Effector memory CD8-positive, alpha-beta T cell (primary cell): ENCODE measurements around the gene STK11.
"Not testable (repeated sequence)": the region's sequence is repeated elsewhere in the genome, so short reads cannot be mapped to it uniquely, and the experiment has no call there.

Experiments used
- ATAC-seq: fragments of 150-1000 bp; cut with Tn5 transposase; replicated peaks from 2 replicates; pipeline ENCODE4 v1.10.0; 2021; ENCODE audit warnings: mild to moderate bottlenecking, moderate library complexity
- DNase-seq, 3 experiments: peaks; one replicate each; pipeline ENCODE4 v3.0.0; 2021
- H3K27ac Mint-ChIP-seq, 2 donors: one replicate each; pipeline ENCODE4 v1.8.0; 2022; ENCODE audit warnings: mild to moderate bottlenecking in 2 of 2, mixed read lengths in 2 of 2, moderate library complexity in 2 of 2
- H3K27me3 Mint-ChIP-seq, 2 donors: one replicate each; pipeline ENCODE4 v1.8.0; 2022; ENCODE audit warnings: mixed read lengths in 2 of 2
- H3K36me3 Mint-ChIP-seq: one replicate; pipeline ENCODE4 v1.8.0; 2022; ENCODE audit warnings: mild to moderate bottlenecking, moderate library complexity, mixed read lengths; ENCODE audit not compliant: insufficient read depth
- H3K4me1 Mint-ChIP-seq, 2 donors: one replicate each; pipeline ENCODE4 v1.8.0; 2022; ENCODE audit warnings: low read depth in 2 of 2, mixed read lengths in 2 of 2
- H3K4me3 Mint-ChIP-seq, 2 donors: one replicate each; pipeline ENCODE4 v1.8.0; 2022; ENCODE audit warnings: mild to moderate bottlenecking in 2 of 2, mixed read lengths in 2 of 2, moderate library complexity in 2 of 2
- H3K9me3 Mint-ChIP-seq, 2 donors: one replicate each; pipeline ENCODE4 v1.8.0; 2022; ENCODE audit warnings: mixed read lengths in 2 of 2

Gene STK11

GRCh38 chr19:1173845-1174809, 31.5 kb upstream of the STK11 start, which contains the start of gene SBNO2:
Gene SBNO2, minus strand, starts transcription at chr19:1174268. Its CDS starts 19,992 bp downstream, at chr19:1154276.
- Mint-ChIP-seq H3K9me3 (no peaks in the 10 kb centered on the region), H3K27me3 (no peaks in the 10 kb centered on the region), H3K27ac (peak within 1 kb of the TSS; percentile 90 to 94), H3K4me3 (peak within 1 kb of the TSS; percentile 87 to 91), H3K36me3 (peaks cover 11% of the 10 kb centered on the region), H3K4me1 (peaks cover 20 to 24% of the 10 kb centered on the region in 2 donors)
- peak; percentile 92 for ATAC-seq
- peak; percentile 91 to 95 (median 94) for DNase-seq

- Mint-ChIP-seq H3K9me3 (no peaks in the 10 kb centered on the region), H3K36me3 (peaks cover 7% of the 10 kb centered on the region), H3K27me3 (peaks cover 18 to 28% of the 10 kb centered on the region in 2 donors), H3K4me1 (peaks cover 8% of the 10 kb centered on the region in 2 donors), H3K27ac (no peak overlapping the region), H3K4me3 (no peak overlapping the region)
- ATAC-seq (no peak), DNase-seq (no peak)
Measured at GRCh38 chr19:1177322-1178114, 28.1 kb upstream of the STK11 start.

- no peaks in the 10 kb centered on the region for H3K9me3 Mint-ChIP-seq
- H3K4me3 Mint-ChIP-seq, result no peak overlapping the region
- ATAC-seq, result no peak
- peaks cover 4% of the 10 kb centered on the region for H3K36me3 Mint-ChIP-seq
- H3K27ac Mint-ChIP-seq, result no peak overlapping the region
- no peak for DNase-seq
- H3K27me3 Mint-ChIP-seq, result peaks cover 18 to 28% of the 10 kb centered on the region in 2 donors
- peaks cover 3 to 5% of the 10 kb centered on the region in 2 donors for H3K4me1 Mint-ChIP-seq
Measured at GRCh38 chr19:1181606-1182005, 24.0 kb upstream of the STK11 start.

- peaks cover 4% of the 10 kb centered on the region for H3K36me3 Mint-ChIP-seq
- DNase-seq (no peak), ATAC-seq (no peak)
- H3K27ac Mint-ChIP-seq, result no peak overlapping the region
- H3K27me3 Mint-ChIP-seq, result peaks cover 18 to 28% of the 10 kb centered on the region in 2 donors
- H3K4me3 Mint-ChIP-seq, result no peak overlapping the region
- H3K9me3 Mint-ChIP-seq, result no peaks in the 10 kb centered on the region
- H3K4me1 Mint-ChIP-seq, result peaks cover 3 to 5% of the 10 kb centered on the region in 2 donors
Measured at GRCh38 chr19:1182068-1182467, 23.5 kb upstream of the STK11 start.

GRCh38 chr19:1182727-1183126, 22.9 kb upstream of the STK11 start:
- H3K27ac Mint-ChIP-seq, result no peak overlapping the region
- no peaks in the 10 kb centered on the region for H3K9me3 Mint-ChIP-seq
- no peak overlapping the region for H3K4me3 Mint-ChIP-seq
- peaks cover 18 to 28% of the 10 kb centered on the region in 2 donors for H3K27me3 Mint-ChIP-seq
- H3K36me3 Mint-ChIP-seq, result peaks cover 4% of the 10 kb centered on the region
- ATAC-seq (no peak), DNase-seq (no peak)
- peaks cover 3 to 5% of the 10 kb centered on the region in 2 donors for H3K4me1 Mint-ChIP-seq

- peaks cover 4% of the 10 kb centered on the region for H3K36me3 Mint-ChIP-seq
Measured at GRCh38 chr19:1183543-1184172, 21.9 kb upstream of the STK11 start.

GRCh38 chr19:1189419-1189818, 16.2 kb upstream of the STK11 start:
- H3K36me3 Mint-ChIP-seq, result no peaks in the 10 kb centered on the region
- H3K27me3 Mint-ChIP-seq, result no peaks in the 10 kb centered on the region
- ATAC-seq (peak; percentile 75), DNase-seq (peak in 2 of 3 experiments; percentile 28 to 46)
- H3K9me3 Mint-ChIP-seq, result no peaks in the 10 kb centered on the region
- H3K4me3 Mint-ChIP-seq, result peak overlapping the region; percentile 60 to 65
- H3K27ac Mint-ChIP-seq, result peak overlapping the region; percentile 81 to 88
- H3K4me1 Mint-ChIP-seq, result peaks cover 16 to 22% of the 10 kb centered on the region in 2 donors

More at GRCh38 chr19:1183543-1184172, 21.9 kb upstream of the STK11 start:
- H3K4me3 Mint-ChIP-seq, result no peak overlapping the region
- H3K27ac Mint-ChIP-seq, result no peak overlapping the region
- no peak for ATAC-seq
- DNase-seq, result no peak
- peaks cover 3 to 5% of the 10 kb centered on the region in 2 donors for H3K4me1 Mint-ChIP-seq
- no peaks in the 10 kb centered on the region for H3K9me3 Mint-ChIP-seq
- peaks cover 18 to 28% of the 10 kb centered on the region in 2 donors for H3K27me3 Mint-ChIP-seq

GRCh38 chr19:1199531-1199930, 6.0 kb upstream of the STK11 start:
- no peaks in the 10 kb centered on the region for H3K9me3 Mint-ChIP-seq

GRCh38 chr19:1200614-1201013, 5.0 kb upstream of the STK11 start:
- not testable (repeated sequence) for ATAC-seq, H3K36me3 Mint-ChIP-seq, H3K4me1 Mint-ChIP-seq, H3K27me3 Mint-ChIP-seq, H3K4me3 Mint-ChIP-seq, DNase-seq, H3K9me3 Mint-ChIP-seq, H3K27ac Mint-ChIP-seq

More at GRCh38 chr19:1199531-1199930, 6.0 kb upstream of the STK11 start:
- ATAC-seq (no peak), DNase-seq (no peak)
- peaks cover 8% of the 10 kb centered on the region in 2 donors for H3K4me1 Mint-ChIP-seq
- no peaks in the 10 kb centered on the region for H3K27me3 Mint-ChIP-seq
- peaks cover 2% of the 10 kb centered on the region for H3K36me3 Mint-ChIP-seq
- H3K27ac Mint-ChIP-seq, result no peak overlapping the region
- H3K4me3 Mint-ChIP-seq, result no peak overlapping the region

GRCh38 chr19:1206150-1206863, 729 bp downstream of the STK11 start:
- H3K9me3 Mint-ChIP-seq, result no peaks in the 10 kb centered on the region

GRCh38 chr19:1206864-1207450, 1.4 kb downstream of the STK11 start:
- Mint-ChIP-seq H3K4me1 (peaks cover 32 to 40% of the 10 kb centered on the region in 2 donors), H3K9me3 (no peaks in the 10 kb centered on the region), H3K27me3 (no peaks in the 10 kb centered on the region), H3K27ac (peak overlapping the region; percentile 93), H3K36me3 (peaks cover 24% of the 10 kb centered on the region), H3K4me3 (peak overlapping the region; percentile 95 to 99)
- no peak for ATAC-seq
- peak; percentile 20 to 29 (median 21) for DNase-seq

More at GRCh38 chr19:1206150-1206863, 729 bp downstream of the STK11 start:
- H3K27ac Mint-ChIP-seq, result peak overlapping the region; percentile 93
- H3K4me1 Mint-ChIP-seq, result peaks cover 28 to 37% of the 10 kb centered on the region in 2 donors
- no peaks in the 10 kb centered on the region for H3K27me3 Mint-ChIP-seq
- H3K36me3 Mint-ChIP-seq, result peaks cover 18% of the 10 kb centered on the region
- ATAC-seq, result no peak
- DNase-seq, result no peak
- H3K4me3 Mint-ChIP-seq, result peak overlapping the region; percentile 95 to 99

- DNase-seq, result not testable (repeated sequence)
Measured at GRCh38 chr19:1208830-1209229, 3.3 kb downstream of the STK11 start.

More at GRCh38 chr19:1208830-1209229, 3.3 kb downstream of the STK11 start:
- not testable (repeated sequence) for H3K27ac Mint-ChIP-seq, H3K27me3 Mint-ChIP-seq, ATAC-seq, H3K9me3 Mint-ChIP-seq
- Mint-ChIP-seq H3K36me3 (peaks cover 33% of the 10 kb centered on the region), H3K4me3 (peak overlapping the region in 1 of 2 donors; percentile 99), H3K4me1 (peaks cover 32 to 40% of the 10 kb centered on the region in 2 donors)
